Measurements from ENCODE around the gene RBMS3.

RBMS3 gene

GRCh38 chr3:29408676-29409075 is 127.8 kb downstream of the RBMS3 start:
- no CpG with 5 or more reads among the region's 3 CpGs for WGBS (ENCODE audit: insufficient coverage, insufficient read length)
- no peaks in the 10 kb centered on the region for H3K4me1 ChIP-seq (ENCODE audit: control insufficient read depth, insufficient read depth, low read length)
- no peaks in the 10 kb centered on the region for H3K27me3 ChIP-seq (ENCODE audit: control insufficient read depth, insufficient read depth, low read length)
- no peaks in the 10 kb centered on the region for H3K9me3 ChIP-seq (ENCODE audit: control insufficient read depth, insufficient read depth, low read length)
- no peaks in the 10 kb centered on the region for H3K36me3 ChIP-seq (ENCODE audit: control insufficient read depth, insufficient read depth, low read length)
- no peak for DNase-seq (ENCODE audit: low read depth, low spot score)
- no peak overlapping the region for H3K27ac ChIP-seq (ENCODE audit: low read length)
- no peak overlapping the region for H3K4me3 ChIP-seq (ENCODE audit: low read length)

- Histone ChIP-seq H3K27me3 (ENCODE audit: control insufficient read depth, insufficient read depth, low read length) (no peaks in the 10 kb centered on the region), H3K36me3 (ENCODE audit: control insufficient read depth, insufficient read depth, low read length) (no peaks in the 10 kb centered on the region), H3K27ac (ENCODE audit: low read length) (no peak overlapping the region), H3K4me1 (ENCODE audit: control insufficient read depth, insufficient read depth, low read length) (no peaks in the 10 kb centered on the region), H3K9me3 (ENCODE audit: control insufficient read depth, insufficient read depth, low read length) (no peaks in the 10 kb centered on the region), H3K4me3 (ENCODE audit: low read length) (no peak overlapping the region)
- DNase-seq (ENCODE audit: low read depth, low spot score): no peak
- WGBS (ENCODE audit: insufficient coverage, insufficient read length): no CpG with 5 or more reads among the region's 2 CpGs
These were observed 128.5 kb downstream of the RBMS3 start for GRCh38 chr3:29409409-29409808.

GRCh38 chr3:29410220-29410619 is 129.3 kb downstream of the RBMS3 start:
- no peak overlapping the region for H3K4me3 ChIP-seq (ENCODE audit: low read length)
- no CpG with 5 or more reads among the region's 3 CpGs for WGBS (ENCODE audit: insufficient coverage, insufficient read length)
- H3K27me3 ChIP-seq (ENCODE audit: control insufficient read depth, insufficient read depth, low read length): no peaks in the 10 kb centered on the region
- no peaks in the 10 kb centered on the region for H3K4me1 ChIP-seq (ENCODE audit: control insufficient read depth, insufficient read depth, low read length)
- H3K36me3 ChIP-seq (ENCODE audit: control insufficient read depth, insufficient read depth, low read length): no peaks in the 10 kb centered on the region
- no peak overlapping the region for H3K27ac ChIP-seq (ENCODE audit: low read length)
- H3K9me3 ChIP-seq (ENCODE audit: control insufficient read depth, insufficient read depth, low read length): no peaks in the 10 kb centered on the region
- DNase-seq (ENCODE audit: low read depth, low spot score): no peak

GRCh38 chr3:29410660-29411405 is 130.0 kb downstream of the RBMS3 start:
- Histone ChIP-seq H3K27ac (ENCODE audit: low read length) (no peak overlapping the region), H3K36me3 (ENCODE audit: control insufficient read depth, insufficient read depth, low read length) (no peaks in the 10 kb centered on the region), H3K4me1 (ENCODE audit: control insufficient read depth, insufficient read depth, low read length) (no peaks in the 10 kb centered on the region), H3K27me3 (ENCODE audit: control insufficient read depth, insufficient read depth, low read length) (no peaks in the 10 kb centered on the region), H3K9me3 (ENCODE audit: control insufficient read depth, insufficient read depth, low read length) (no peaks in the 10 kb centered on the region), H3K4me3 (ENCODE audit: low read length) (no peak overlapping the region)
- no peak for DNase-seq (ENCODE audit: low read depth, low spot score)
- WGBS (ENCODE audit: insufficient coverage, insufficient read length): no CpG with 5 or more reads among the region's 3 CpGs

- Histone ChIP-seq H3K4me1 (ENCODE audit: control insufficient read depth, insufficient read depth, low read length) (peaks cover 1% of the 10 kb centered on the region; the same call in 1 of the 2 replicates), H3K36me3 (ENCODE audit: control insufficient read depth, insufficient read depth, low read length) (no peaks in the 10 kb centered on the region), H3K9me3 (ENCODE audit: control insufficient read depth, insufficient read depth, low read length) (no peaks in the 10 kb centered on the region), H3K27ac (ENCODE audit: low read length) (no peak overlapping the region), H3K27me3 (ENCODE audit: control insufficient read depth, insufficient read depth, low read length) (no peaks in the 10 kb centered on the region), H3K4me3 (ENCODE audit: low read length) (no peak overlapping the region)
- WGBS (ENCODE audit: insufficient coverage, insufficient read length): no CpG with 5 or more reads among the region's 1 CpG
- DNase-seq (ENCODE audit: low read depth, low spot score): no peak
These were observed 131.2 kb downstream of the RBMS3 start for GRCh38 chr3:29412110-29412509.

- Histone ChIP-seq H3K4me3 (ENCODE audit: low read length) (no peak overlapping the region), H3K36me3 (ENCODE audit: control insufficient read depth, insufficient read depth, low read length) (no peaks in the 10 kb centered on the region), H3K4me1 (ENCODE audit: control insufficient read depth, insufficient read depth, low read length) (peaks cover 1% of the 10 kb centered on the region; the same call in 1 of the 2 replicates), H3K27ac (ENCODE audit: low read length) (no peak overlapping the region), H3K27me3 (ENCODE audit: control insufficient read depth, insufficient read depth, low read length) (no peaks in the 10 kb centered on the region), H3K9me3 (ENCODE audit: control insufficient read depth, insufficient read depth, low read length) (no peaks in the 10 kb centered on the region)
- WGBS (ENCODE audit: insufficient coverage, insufficient read length): no CpG with 5 or more reads among the region's 11 CpGs
- DNase-seq (ENCODE audit: low read depth, low spot score): no peak
These were observed 133.8 kb downstream of the RBMS3 start for GRCh38 chr3:29414468-29415224.

- no peak overlapping the region for H3K4me3 ChIP-seq (ENCODE audit: low read length)
- H3K27ac ChIP-seq (ENCODE audit: low read length): no peak overlapping the region
- no peaks in the 10 kb centered on the region for H3K9me3 ChIP-seq (ENCODE audit: control insufficient read depth, insufficient read depth, low read length)
- H3K36me3 ChIP-seq (ENCODE audit: control insufficient read depth, insufficient read depth, low read length): no peaks in the 10 kb centered on the region
- H3K4me1 ChIP-seq (ENCODE audit: control insufficient read depth, insufficient read depth, low read length): peaks cover 1% of the 10 kb centered on the region; the same call in 1 of the 2 replicates
- WGBS (ENCODE audit: insufficient coverage, insufficient read length): no CpG with 5 or more reads among the region's 3 CpGs
- DNase-seq (ENCODE audit: low read depth, low spot score): no peak
- no peaks in the 10 kb centered on the region for H3K27me3 ChIP-seq (ENCODE audit: control insufficient read depth, insufficient read depth, low read length)
These were observed 134.8 kb downstream of the RBMS3 start for GRCh38 chr3:29415482-29416223.

GRCh38 chr3:29416514-29416913 is 135.6 kb downstream of the RBMS3 start:
- Histone ChIP-seq H3K9me3 (ENCODE audit: control insufficient read depth, insufficient read depth, low read length) (no peaks in the 10 kb centered on the region), H3K36me3 (ENCODE audit: control insufficient read depth, insufficient read depth, low read length) (no peaks in the 10 kb centered on the region), H3K27me3 (ENCODE audit: control insufficient read depth, insufficient read depth, low read length) (no peaks in the 10 kb centered on the region), H3K4me1 (ENCODE audit: control insufficient read depth, insufficient read depth, low read length) (peaks cover 1% of the 10 kb centered on the region; the same call in 1 of the 2 replicates), H3K4me3 (ENCODE audit: low read length) (no peak overlapping the region), H3K27ac (ENCODE audit: low read length) (no peak overlapping the region)
- DNase-seq (ENCODE audit: low read depth, low spot score): no peak
- no CpG with 5 or more reads among the region's 2 CpGs for WGBS (ENCODE audit: insufficient coverage, insufficient read length)

- Histone ChIP-seq H3K27ac (ENCODE audit: low read length) (no peak overlapping the region), H3K9me3 (ENCODE audit: control insufficient read depth, insufficient read depth, low read length) (no peaks in the 10 kb centered on the region), H3K27me3 (ENCODE audit: control insufficient read depth, insufficient read depth, low read length) (no peaks in the 10 kb centered on the region), H3K4me1 (ENCODE audit: control insufficient read depth, insufficient read depth, low read length) (peaks cover 1% of the 10 kb centered on the region; the same call in 1 of the 2 replicates), H3K36me3 (ENCODE audit: control insufficient read depth, insufficient read depth, low read length) (no peaks in the 10 kb centered on the region), H3K4me3 (ENCODE audit: low read length) (no peak overlapping the region)
- DNase-seq (ENCODE audit: low read depth, low spot score): no peak
- no CpG with 5 or more reads among the region's 6 CpGs for WGBS (ENCODE audit: insufficient coverage, insufficient read length)
These were observed 139.2 kb downstream of the RBMS3 start for GRCh38 chr3:29420106-29420505.

Measured in iPS DF 6.9 (cell line).